Ovary (tissue), 3 donors: ENCODE data around the gene VWDE.

ENCODE experiments used
- CTCF ChIP-seq, 3 donors: fragments of 450-650 bp in 2 of 3; fragments of 200-600 bp in 1 of 3; IDR thresholded peaks; one replicate each; pipeline versions ENCODE4 v1.5.1 to v1.8.0; 2016 to 2022; ENCODE audit warnings: antibody characterized with exemption in 3 of 3, mild to moderate bottlenecking in 1 of 3
- POLR2A ChIP-seq: fragments of 450-650 bp; IDR thresholded peaks from one replicate; pipeline ENCODE4 v1.6.1; 2017; ENCODE audit warnings: antibody characterized with exemption, mild to moderate bottlenecking, moderate library complexity
- donor health status: DM: no; HTN: no; CAD: no.

GRCh38 chr7:12320987-12321647 is 82.5 kb downstream of the VWDE start:
- no peak for TF ChIP-seq POLR2A
- no peak for TF ChIP-seq CTCF (IDR thresholded peaks at IDR 0.05)
